ENCODE results near the gene PRKAR1B.
"Not testable (repeated sequence)": the region's sequence is repeated elsewhere in the genome, so short reads cannot be mapped to it uniquely, and the experiment has no call there.

- not testable (repeated sequence) for TF ChIP-seq CTCF, EZH2 (IDR thresholded peaks at IDR 0.05)
Observed at GRCh38 chr7:743341-744127, 16.5 kb upstream of the PRKAR1B start.
